ENCODE measurements around the gene BRD7.

Gene BRD7

DNA sequence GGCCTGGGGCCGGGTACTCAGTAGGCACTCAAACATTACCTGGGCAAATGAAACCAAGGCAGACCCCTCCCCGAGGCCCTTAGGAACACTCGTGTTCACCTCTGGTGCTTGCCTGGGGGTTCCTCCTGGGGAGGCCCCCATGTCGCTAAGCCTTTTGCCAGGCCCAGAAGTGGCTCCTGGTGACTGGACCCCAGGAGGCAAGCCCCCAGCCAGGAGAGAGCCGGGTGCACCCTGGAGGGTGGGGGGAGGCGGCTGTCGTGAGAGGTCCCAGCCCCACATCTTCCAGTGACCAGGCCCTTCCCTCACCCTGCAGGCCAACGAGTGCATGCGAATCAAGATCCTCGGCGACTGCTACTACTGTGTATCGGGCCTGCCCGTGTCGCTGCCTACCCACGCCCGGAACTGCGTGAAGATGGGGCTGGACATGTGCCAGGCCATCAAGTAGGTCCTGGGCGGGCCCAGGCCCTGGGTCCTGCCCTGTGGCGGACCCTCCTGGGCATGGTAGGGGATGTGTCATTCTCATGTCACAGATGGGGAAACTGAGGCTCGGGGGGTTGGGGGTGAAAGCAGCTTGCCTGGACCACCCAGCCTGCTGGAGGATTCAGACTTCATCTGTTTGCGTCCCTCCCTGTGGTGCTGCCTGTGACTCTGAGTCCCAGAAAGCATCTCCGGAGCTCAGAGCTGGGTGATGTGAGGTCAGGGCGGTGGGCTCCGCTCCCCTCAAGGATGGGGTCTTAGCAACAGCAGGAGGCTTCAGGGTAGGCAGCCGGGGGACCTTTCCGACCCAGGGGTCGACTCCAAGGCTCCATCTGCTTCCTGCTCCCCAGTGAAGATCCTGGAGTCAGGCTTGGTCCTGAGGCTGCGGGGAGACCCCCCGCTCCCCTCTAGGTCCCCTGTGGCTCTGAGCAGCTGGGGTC, 69.9 kb downstream of the BRD7 start:
- Histone ChIP-seq H3K27ac (no peak overlapping the region), H3K9ac (ENCODE audit: insufficient read length) (no peak overlapping the region), H3K9me3 (ENCODE audit: low read depth, low read length) (no peaks in the 10 kb centered on the region), H3K36me3 (ENCODE audit: insufficient read depth, low read length) (no peaks in the 10 kb centered on the region), H3K4me3 (no peak overlapping the region)
- no peak for DNase-seq (ENCODE audit: low read depth, low spot score)
- TF ChIP-seq FOXP2 (optimal IDR thresholded peaks at IDR 0.05; ENCODE audit: control extremely low read depth, extremely low read length, insufficient read depth) (no peak), POLR2AphosphoS5 (IDR thresholded peaks at IDR 0.05; ENCODE audit: borderline replicate concordance, low read depth, low read length) (no peak), EZH2 (IDR thresholded peaks at IDR 0.05) (no peak)

DNA sequence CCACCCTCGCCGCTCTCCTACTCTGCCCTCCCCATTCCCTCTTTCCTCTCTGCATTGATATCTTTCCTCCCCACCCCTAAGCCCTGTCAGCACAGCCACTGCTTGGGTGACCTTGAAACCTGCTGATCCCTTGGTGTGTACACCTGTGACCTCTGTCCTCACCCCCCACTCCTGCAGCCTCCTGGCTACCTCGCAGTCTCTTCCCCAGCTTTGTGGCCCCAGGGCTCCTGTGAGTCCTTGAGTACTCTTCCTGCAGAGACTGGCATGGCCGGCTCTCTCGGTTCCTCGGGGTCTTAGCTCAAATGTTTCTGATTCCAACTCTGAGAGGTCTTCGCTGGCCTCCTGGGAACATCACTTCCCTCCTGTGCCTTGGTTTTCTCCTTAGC, 70.7 kb downstream of the BRD7 start:
- DNase-seq (ENCODE audit: low read depth, low spot score): no peak
- H3K9ac ChIP-seq (ENCODE audit: insufficient read length): no peak overlapping the region
- TF ChIP-seq FOXP2 (optimal IDR thresholded peaks at IDR 0.05; ENCODE audit: control extremely low read depth, extremely low read length, insufficient read depth): no peak

DNA sequence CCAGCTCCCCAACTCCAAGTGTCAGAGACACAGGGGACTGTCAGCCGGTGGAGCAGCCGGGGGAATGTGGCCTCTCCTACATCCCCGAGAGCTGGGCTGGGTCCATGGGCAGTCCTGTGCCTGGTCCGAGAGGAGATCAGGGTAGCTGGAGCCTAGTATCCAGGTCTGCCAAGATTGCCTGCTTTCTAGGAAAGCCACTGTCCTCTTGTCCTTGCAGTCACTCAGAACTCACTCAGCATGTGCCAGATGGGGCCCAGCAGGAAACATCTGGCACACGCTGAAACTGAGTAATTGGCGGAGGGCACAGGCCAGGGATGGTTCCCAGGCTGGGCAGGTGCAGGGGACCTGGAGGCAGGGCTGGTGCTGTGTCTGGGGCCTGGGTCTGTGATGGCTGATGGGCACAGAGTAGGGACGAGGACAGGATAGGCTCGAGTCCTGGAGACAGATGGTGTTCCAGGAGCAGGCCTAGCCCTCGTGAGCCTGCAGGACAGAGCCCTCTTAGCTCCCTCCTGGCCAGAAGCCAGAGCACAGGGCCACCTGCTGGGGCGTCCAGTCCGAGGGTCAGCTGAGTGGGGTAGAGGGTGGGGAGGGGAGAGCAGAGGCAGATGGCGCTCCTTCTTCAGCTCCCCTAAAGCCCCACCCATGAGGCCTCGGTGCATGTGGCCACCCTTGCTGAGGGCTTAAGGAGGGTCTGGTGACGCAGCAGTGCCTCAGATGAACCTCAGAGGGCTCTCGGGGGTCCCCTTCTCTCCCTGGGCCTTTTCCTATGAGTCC, 71.3 kb downstream of the BRD7 start:
- Histone ChIP-seq H3K9ac (ENCODE audit: insufficient read length) (no peak overlapping the region), H3K27ac (no peak overlapping the region), H3K36me3 (ENCODE audit: insufficient read depth, low read length) (no peaks in the 10 kb centered on the region)

More for the DNA sequence above, 70.7 kb downstream of the BRD7 start:
- H3K9me3 ChIP-seq (ENCODE audit: low read depth, low read length): no peaks in the 10 kb centered on the region
- H3K36me3 ChIP-seq (ENCODE audit: insufficient read depth, low read length): no peaks in the 10 kb centered on the region
- H3K27ac ChIP-seq: no peak overlapping the region
- no peak overlapping the region for H3K4me3 ChIP-seq

DNA sequence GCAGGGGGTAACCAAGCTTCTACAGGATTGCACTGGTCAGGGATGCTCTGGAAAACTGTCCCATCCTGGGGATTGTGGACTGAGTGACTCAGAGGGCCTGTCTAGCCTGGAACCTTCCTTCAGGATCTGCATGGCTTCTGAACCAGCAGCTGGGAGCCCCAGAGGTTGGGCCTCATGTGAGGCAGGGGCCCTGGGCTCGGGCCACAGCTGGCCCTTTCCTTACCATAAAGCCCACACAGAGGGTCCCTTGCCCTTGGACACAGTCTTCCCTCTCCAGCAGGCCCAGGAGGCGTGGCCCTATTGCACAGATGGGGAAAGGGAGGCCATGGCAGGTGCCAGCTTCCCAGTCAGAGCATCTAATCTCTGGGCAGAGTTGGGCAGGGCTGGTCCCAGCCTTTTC, 72.0 kb downstream of the BRD7 start:
- Histone ChIP-seq H3K9me3 (ENCODE audit: low read depth, low read length) (no peaks in the 10 kb centered on the region), H3K4me3 (no peak overlapping the region), H3K9ac (ENCODE audit: insufficient read length) (no peak overlapping the region), H3K27ac (no peak overlapping the region), H3K36me3 (ENCODE audit: insufficient read depth, low read length) (no peaks in the 10 kb centered on the region)
- DNase-seq (ENCODE audit: low read depth, low spot score): no peak
- TF ChIP-seq EZH2 (IDR thresholded peaks at IDR 0.05) (no peak), POLR2AphosphoS5 (IDR thresholded peaks at IDR 0.05; ENCODE audit: borderline replicate concordance, low read depth, low read length) (no peak), FOXP2 (optimal IDR thresholded peaks at IDR 0.05; ENCODE audit: control extremely low read depth, extremely low read length, insufficient read depth) (no peak)

More for the DNA sequence above, 71.3 kb downstream of the BRD7 start:
- DNase-seq (ENCODE audit: low read depth, low spot score): no peak
- no peak overlapping the region for H3K4me3 ChIP-seq
- no peak for TF ChIP-seq EZH2 (IDR thresholded peaks at IDR 0.05)
- TF ChIP-seq POLR2AphosphoS5 (IDR thresholded peaks at IDR 0.05; ENCODE audit: borderline replicate concordance, low read depth, low read length): no peak
- no peak for TF ChIP-seq FOXP2 (optimal IDR thresholded peaks at IDR 0.05; ENCODE audit: control extremely low read depth, extremely low read length, insufficient read depth)
- H3K9me3 ChIP-seq (ENCODE audit: low read depth, low read length): no peaks in the 10 kb centered on the region

DNA sequence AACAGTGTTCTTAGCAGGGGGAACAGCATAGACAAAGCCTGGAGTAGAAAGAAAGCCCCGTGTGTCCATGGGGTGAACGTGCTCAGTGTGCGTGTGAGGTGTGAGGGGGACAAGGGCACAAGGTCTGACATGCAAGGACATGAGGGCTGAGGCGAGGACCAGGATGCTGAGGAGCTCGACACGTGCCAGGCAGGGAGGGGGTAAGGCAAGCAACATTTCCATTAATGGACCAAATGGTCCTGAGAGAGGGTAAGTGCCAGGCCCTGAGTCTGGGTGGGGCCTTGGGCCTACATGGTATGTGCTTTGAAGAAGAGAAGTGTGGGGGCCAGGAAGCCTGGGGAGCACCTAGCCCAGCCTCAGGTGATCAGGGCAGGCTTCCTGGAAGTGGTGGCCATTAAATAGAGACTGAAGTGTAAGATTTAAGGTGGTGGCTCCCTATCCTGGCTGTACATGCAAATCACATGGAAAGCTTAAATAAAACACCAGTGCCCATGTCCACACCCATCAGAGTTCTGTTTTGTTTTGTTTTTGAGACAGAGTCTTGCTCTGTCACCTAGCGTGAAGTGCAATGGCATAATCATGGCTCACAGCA, 73.2 kb downstream of the BRD7 start:
- Histone ChIP-seq H3K27ac (no peak overlapping the region), H3K36me3 (ENCODE audit: insufficient read depth, low read length) (no peaks in the 10 kb centered on the region)
- TF ChIP-seq POLR2AphosphoS5 (IDR thresholded peaks at IDR 0.05; ENCODE audit: borderline replicate concordance, low read depth, low read length): no peak
- no peak for TF ChIP-seq FOXP2 (optimal IDR thresholded peaks at IDR 0.05; ENCODE audit: control extremely low read depth, extremely low read length, insufficient read depth)
- no peak for TF ChIP-seq EZH2 (IDR thresholded peaks at IDR 0.05)

DNA sequence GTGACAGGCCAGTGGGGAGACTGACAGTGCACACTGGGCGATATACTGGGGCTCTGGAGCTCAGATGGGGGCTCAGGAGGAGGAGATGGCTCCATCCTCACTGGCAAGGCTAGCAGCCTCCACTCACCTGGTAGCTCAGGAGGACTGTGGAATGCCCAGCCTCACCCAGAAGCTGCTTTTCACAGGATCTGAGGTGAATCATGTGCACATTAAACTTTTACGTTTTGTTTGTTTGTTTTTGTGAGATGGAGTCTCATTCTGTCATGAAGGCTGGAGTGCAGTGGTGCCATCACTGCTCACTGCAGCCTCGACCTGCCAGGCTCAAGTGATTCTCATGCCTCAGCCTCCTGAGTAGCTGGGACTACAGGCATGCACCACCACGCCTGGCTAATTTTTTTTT, 73.8 kb downstream of the BRD7 start:
- TF ChIP-seq POLR2AphosphoS5 (IDR thresholded peaks at IDR 0.05; ENCODE audit: borderline replicate concordance, low read depth, low read length) (no peak), EZH2 (IDR thresholded peaks at IDR 0.05) (no peak), FOXP2 (optimal IDR thresholded peaks at IDR 0.05; ENCODE audit: control extremely low read depth, extremely low read length, insufficient read depth) (no peak)
- Histone ChIP-seq H3K27ac (no peak overlapping the region), H3K4me3 (no peak overlapping the region), H3K9ac (ENCODE audit: insufficient read length) (no peak overlapping the region), H3K36me3 (ENCODE audit: insufficient read depth, low read length) (no peaks in the 10 kb centered on the region), H3K9me3 (ENCODE audit: low read depth, low read length) (no peaks in the 10 kb centered on the region)
- DNase-seq (ENCODE audit: low read depth, low spot score): no peak

More for the DNA sequence above, 73.2 kb downstream of the BRD7 start:
- DNase-seq (ENCODE audit: low read depth, low spot score): no peak
- no peak overlapping the region for H3K4me3 ChIP-seq
- no peak overlapping the region for H3K9ac ChIP-seq (ENCODE audit: insufficient read length)
- H3K9me3 ChIP-seq (ENCODE audit: low read depth, low read length): no peaks in the 10 kb centered on the region

DNA sequence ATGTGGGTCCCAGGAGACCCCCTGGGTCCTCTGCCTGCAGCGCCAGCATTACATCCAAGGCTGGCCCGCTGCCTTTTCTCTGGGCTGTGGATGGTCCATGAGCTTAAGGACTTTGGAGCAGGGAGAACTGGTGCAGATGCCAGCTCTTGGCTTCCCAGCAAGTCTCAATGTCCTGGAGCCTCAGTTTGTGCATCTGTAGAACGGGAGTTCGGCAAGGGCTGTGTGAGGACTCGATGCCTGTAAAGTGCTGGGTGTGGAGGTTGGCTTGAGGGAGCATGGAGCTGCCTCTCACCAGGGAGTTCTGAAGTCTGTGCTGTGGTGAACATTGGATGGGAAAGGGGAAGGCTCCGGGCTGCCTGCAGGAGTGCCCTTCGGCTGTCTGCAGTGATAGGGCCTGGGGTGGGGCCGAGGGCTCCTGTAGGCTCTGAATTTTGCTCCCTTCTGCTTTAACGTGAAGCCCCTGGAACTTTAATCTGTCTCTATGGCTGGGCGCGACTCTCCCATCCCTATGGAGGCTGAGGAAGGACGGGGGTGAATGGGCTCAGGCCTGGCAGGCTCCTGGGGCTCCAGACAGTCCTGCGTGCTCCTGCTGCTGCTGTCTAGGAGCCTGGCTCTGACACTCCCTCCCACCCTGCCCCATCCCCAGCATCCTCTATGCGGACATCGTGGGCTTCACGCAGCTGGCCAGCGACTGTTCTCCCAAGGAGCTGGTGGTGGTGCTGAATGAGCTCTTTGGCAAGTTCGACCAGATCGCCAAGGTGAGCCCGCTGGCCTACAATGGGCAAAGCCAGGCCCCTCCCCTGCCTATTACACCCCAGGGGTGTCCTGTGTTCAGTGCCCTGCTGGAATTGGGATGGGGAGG, 74.6 kb downstream of the BRD7 start:
- no peak overlapping the region for H3K9ac ChIP-seq (ENCODE audit: insufficient read length)

More for the DNA sequence above, 74.6 kb downstream of the BRD7 start:
- no peak for DNase-seq (ENCODE audit: low read depth, low spot score)
- TF ChIP-seq FOXP2 (optimal IDR thresholded peaks at IDR 0.05; ENCODE audit: control extremely low read depth, extremely low read length, insufficient read depth) (no peak), POLR2AphosphoS5 (IDR thresholded peaks at IDR 0.05; ENCODE audit: borderline replicate concordance, low read depth, low read length) (no peak), EZH2 (IDR thresholded peaks at IDR 0.05) (no peak)
- no peak overlapping the region for H3K4me3 ChIP-seq
- no peaks in the 10 kb centered on the region for H3K9me3 ChIP-seq (ENCODE audit: low read depth, low read length)
- no peak overlapping the region for H3K27ac ChIP-seq
- no peaks in the 10 kb centered on the region for H3K36me3 ChIP-seq (ENCODE audit: insufficient read depth, low read length)
